ENCODE measurements around the gene GATA1. TPM values are rescaled to one million over a fixed set of nuclear protein-coding genes. Genes with fewer than 3 reads are reported as not detected.

Gene GATA1
- polyA plus RNA-seq (2013, experiment 1 of 4), result not detected
- not detected for polyA plus RNA-seq (2013, experiment 2 of 4)
- polyA plus RNA-seq (2013, experiment 3 of 4), result not detected
- not detected for polyA plus RNA-seq (2013, experiment 4 of 4)

- WGBS, 2 experiments, result 83 to 89% methylated on average over 4 to 7 of the region's 7 CpGs
- H3K36me3 ChIP-seq (ENCODE audit: control insufficient read depth, insufficient read depth, low read length), result no peaks in the 10 kb centered on the region
These were observed at the start of gene GATA1 for GRCh38 chrX:48786341-48786800. Gene GATA1 (plus strand): TSS chrX:48786590. CDS start chrX:48791110, 4,520 bp downstream.

GRCh38 chrX:48736878-48737212 lies 49.5 kb upstream of the GATA1 start:
- Histone ChIP-seq H3K4me3 (ENCODE audit: insufficient read depth, low read depth, low read length) (peak overlapping the region; percentile 71), H3K27me3 (ENCODE audit: control insufficient read depth, insufficient read depth, low read length, poor library complexity, severe bottlenecking) (no peaks in the 10 kb centered on the region), H3K36me3 (ENCODE audit: control insufficient read depth, insufficient read depth, low read length) (no peaks in the 10 kb centered on the region), H3K9me3 (ENCODE audit: control insufficient read depth, low read length) (no peaks in the 10 kb centered on the region), H3K4me1 (ENCODE audit: control insufficient read depth, insufficient read depth, low read length) (peaks cover 5% of the 10 kb centered on the region), H3K27ac (ENCODE audit: insufficient read depth, low read depth, low read length, poor library complexity, severe bottlenecking) (no peak overlapping the region)
- 13 to 14% methylated on average over 10 of the region's 10 CpGs for WGBS, 2 experiments

More at GRCh38 chrX:48786341-48786800, at the start of gene GATA1:
- Histone ChIP-seq H3K27me3 (ENCODE audit: control insufficient read depth, insufficient read depth, low read length, poor library complexity, severe bottlenecking) (no peaks in the 10 kb centered on the region), H3K27ac (ENCODE audit: insufficient read depth, low read depth, low read length, poor library complexity, severe bottlenecking) (no peak within 1 kb of the TSS), H3K9me3 (ENCODE audit: control insufficient read depth, low read length) (no peaks in the 10 kb centered on the region), H3K4me3 (ENCODE audit: insufficient read depth, low read depth, low read length) (no peak within 1 kb of the TSS), H3K4me1 (ENCODE audit: control insufficient read depth, insufficient read depth, low read length) (no peaks in the 10 kb centered on the region)

- peaks cover 5% of the 10 kb centered on the region for H3K4me1 ChIP-seq (ENCODE audit: control insufficient read depth, insufficient read depth, low read length)
- no peaks in the 10 kb centered on the region for H3K36me3 ChIP-seq (ENCODE audit: control insufficient read depth, insufficient read depth, low read length)
- no peaks in the 10 kb centered on the region for H3K27me3 ChIP-seq (ENCODE audit: control insufficient read depth, insufficient read depth, low read length, poor library complexity, severe bottlenecking)
- H3K4me3 ChIP-seq (ENCODE audit: insufficient read depth, low read depth, low read length), result peak overlapping the region; percentile 71
- H3K9me3 ChIP-seq (ENCODE audit: control insufficient read depth, low read length), result no peaks in the 10 kb centered on the region
- H3K27ac ChIP-seq (ENCODE audit: insufficient read depth, low read depth, low read length, poor library complexity, severe bottlenecking), result peak overlapping the region; percentile 90
- WGBS, 2 experiments, result 1% methylated on average over 48 of the region's 48 CpGs
These were observed 49.0 kb upstream of the GATA1 start for GRCh38 chrX:48737213-48737938.

- Histone ChIP-seq H3K9me3 (ENCODE audit: control insufficient read depth, low read length) (no peaks in the 10 kb centered on the region), H3K27me3 (ENCODE audit: control insufficient read depth, insufficient read depth, low read length, poor library complexity, severe bottlenecking) (no peaks in the 10 kb centered on the region), H3K4me1 (ENCODE audit: control insufficient read depth, insufficient read depth, low read length) (peaks cover 5% of the 10 kb centered on the region), H3K27ac (ENCODE audit: insufficient read depth, low read depth, low read length, poor library complexity, severe bottlenecking) (peak overlapping the region; percentile 36), H3K36me3 (ENCODE audit: control insufficient read depth, insufficient read depth, low read length) (no peaks in the 10 kb centered on the region), H3K4me3 (ENCODE audit: insufficient read depth, low read depth, low read length) (peak overlapping the region; percentile 71)
- WGBS, 2 experiments, result 66 to 74% methylated on average over 6 to 7 of the region's 7 CpGs
These were observed 48.5 kb upstream of the GATA1 start for GRCh38 chrX:48737940-48738339.

GRCh38 chrX:48741834-48742233 lies 44.6 kb upstream of the GATA1 start:
- H3K9me3 ChIP-seq (ENCODE audit: control insufficient read depth, low read length), result no peaks in the 10 kb centered on the region
- H3K36me3 ChIP-seq (ENCODE audit: control insufficient read depth, insufficient read depth, low read length), result no peaks in the 10 kb centered on the region
- WGBS, 2 experiments, result 95% methylated on average over 8 of the region's 8 CpGs
- H3K4me1 ChIP-seq (ENCODE audit: control insufficient read depth, insufficient read depth, low read length), result peaks cover 5% of the 10 kb centered on the region
- H3K27ac ChIP-seq (ENCODE audit: insufficient read depth, low read depth, low read length, poor library complexity, severe bottlenecking), result no peak overlapping the region
- H3K4me3 ChIP-seq (ENCODE audit: insufficient read depth, low read depth, low read length), result no peak overlapping the region
- no peaks in the 10 kb centered on the region for H3K27me3 ChIP-seq (ENCODE audit: control insufficient read depth, insufficient read depth, low read length, poor library complexity, severe bottlenecking)

GRCh38 chrX:48745222-48745621 lies 41.2 kb upstream of the GATA1 start:
- Histone ChIP-seq H3K9me3 (ENCODE audit: control insufficient read depth, low read length) (no peaks in the 10 kb centered on the region), H3K36me3 (ENCODE audit: control insufficient read depth, insufficient read depth, low read length) (no peaks in the 10 kb centered on the region), H3K27ac (ENCODE audit: insufficient read depth, low read depth, low read length, poor library complexity, severe bottlenecking) (no peak overlapping the region), H3K4me3 (ENCODE audit: insufficient read depth, low read depth, low read length) (no peak overlapping the region), H3K4me1 (ENCODE audit: control insufficient read depth, insufficient read depth, low read length) (no peaks in the 10 kb centered on the region), H3K27me3 (ENCODE audit: control insufficient read depth, insufficient read depth, low read length, poor library complexity, severe bottlenecking) (no peaks in the 10 kb centered on the region)
- whole genome bisulfite sequencing, 2 experiments, result 94 to 100% methylated on average over 1 to 4 of the region's 4 CpGs

- 81 to 86% methylated on average over 8 of the region's 8 CpGs for WGBS, 2 experiments
These were observed 38.9 kb upstream of the GATA1 start for GRCh38 chrX:48747415-48748016.

GRCh38 chrX:48749182-48749581 lies 37.2 kb upstream of the GATA1 start:
- H3K4me3 ChIP-seq (ENCODE audit: insufficient read depth, low read depth, low read length), result no peak overlapping the region
- 88 to 97% methylated on average over 4 of the region's 5 CpGs for WGBS, 2 experiments
- no peaks in the 10 kb centered on the region for H3K36me3 ChIP-seq (ENCODE audit: control insufficient read depth, insufficient read depth, low read length)
- no peaks in the 10 kb centered on the region for H3K9me3 ChIP-seq (ENCODE audit: control insufficient read depth, low read length)
- no peaks in the 10 kb centered on the region for H3K4me1 ChIP-seq (ENCODE audit: control insufficient read depth, insufficient read depth, low read length)
- no peak overlapping the region for H3K27ac ChIP-seq (ENCODE audit: insufficient read depth, low read depth, low read length, poor library complexity, severe bottlenecking)
- no peaks in the 10 kb centered on the region for H3K27me3 ChIP-seq (ENCODE audit: control insufficient read depth, insufficient read depth, low read length, poor library complexity, severe bottlenecking)

More at GRCh38 chrX:48747415-48748016, 38.9 kb upstream of the GATA1 start:
- H3K9me3 ChIP-seq (ENCODE audit: control insufficient read depth, low read length), result no peaks in the 10 kb centered on the region
- H3K27me3 ChIP-seq (ENCODE audit: control insufficient read depth, insufficient read depth, low read length, poor library complexity, severe bottlenecking), result no peaks in the 10 kb centered on the region
- no peaks in the 10 kb centered on the region for H3K4me1 ChIP-seq (ENCODE audit: control insufficient read depth, insufficient read depth, low read length)
- no peak overlapping the region for H3K27ac ChIP-seq (ENCODE audit: insufficient read depth, low read depth, low read length, poor library complexity, severe bottlenecking)
- H3K36me3 ChIP-seq (ENCODE audit: control insufficient read depth, insufficient read depth, low read length), result no peaks in the 10 kb centered on the region
- H3K4me3 ChIP-seq (ENCODE audit: insufficient read depth, low read depth, low read length), result no peak overlapping the region

- WGBS, 2 experiments, result 81 to 94% methylated on average over 3 of the region's 3 CpGs
- Histone ChIP-seq H3K4me1 (ENCODE audit: control insufficient read depth, insufficient read depth, low read length) (no peaks in the 10 kb centered on the region), H3K4me3 (ENCODE audit: insufficient read depth, low read depth, low read length) (no peak overlapping the region), H3K27me3 (ENCODE audit: control insufficient read depth, insufficient read depth, low read length, poor library complexity, severe bottlenecking) (no peaks in the 10 kb centered on the region), H3K36me3 (ENCODE audit: control insufficient read depth, insufficient read depth, low read length) (no peaks in the 10 kb centered on the region), H3K27ac (ENCODE audit: insufficient read depth, low read depth, low read length, poor library complexity, severe bottlenecking) (no peak overlapping the region), H3K9me3 (ENCODE audit: control insufficient read depth, low read length) (no peaks in the 10 kb centered on the region)
These were observed 35.0 kb upstream of the GATA1 start for GRCh38 chrX:48751343-48751742.

- Histone ChIP-seq H3K9me3 (ENCODE audit: control insufficient read depth, low read length) (no peaks in the 10 kb centered on the region), H3K27me3 (ENCODE audit: control insufficient read depth, insufficient read depth, low read length, poor library complexity, severe bottlenecking) (no peaks in the 10 kb centered on the region), H3K4me1 (ENCODE audit: control insufficient read depth, insufficient read depth, low read length) (no peaks in the 10 kb centered on the region), H3K27ac (ENCODE audit: insufficient read depth, low read depth, low read length, poor library complexity, severe bottlenecking) (no peak overlapping the region), H3K36me3 (ENCODE audit: control insufficient read depth, insufficient read depth, low read length) (no peaks in the 10 kb centered on the region), H3K4me3 (ENCODE audit: insufficient read depth, low read depth, low read length) (no peak overlapping the region)
- 92 to 96% methylated on average over 7 of the region's 7 CpGs for WGBS, 2 experiments
These were observed 33.9 kb upstream of the GATA1 start for GRCh38 chrX:48752498-48752897.
